HG03064 (cell line): ENCODE data around the gene PHC1.
A peak's percentile ranks its signal among the peaks of the same experiment; 100 is the strongest.
"Not testable (repeated sequence)": the region's sequence is repeated elsewhere in the genome, so short reads cannot be mapped to it uniquely, and the experiment has no call there.

Experiments used
- ATAC-seq: cut with Tn5 transposase; IDR thresholded peaks from one replicate; pipeline ENCODE4 v1.9.1; 2021; ENCODE audit warnings: low read depth; ENCODE audit not compliant: unreplicated experiment

Gene PHC1

DNA sequence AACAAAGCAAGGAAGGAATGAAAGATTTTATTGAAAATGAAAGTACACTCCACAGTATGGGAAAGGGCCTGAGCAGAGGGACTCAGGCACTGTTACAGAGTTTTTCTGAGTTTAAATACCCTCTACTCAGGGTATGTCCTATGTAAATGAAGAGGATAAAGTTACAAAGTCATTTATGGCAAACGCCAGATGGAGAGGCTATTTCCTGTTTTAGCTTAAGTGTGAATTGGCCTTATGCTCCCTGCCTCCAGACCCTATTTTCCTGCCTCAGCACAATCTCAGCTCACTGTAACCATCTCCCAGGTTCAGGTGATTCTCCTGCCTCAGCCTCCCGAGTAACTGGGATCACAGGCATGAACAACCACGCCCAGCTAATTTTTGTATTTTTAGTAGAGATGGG is 6.8 kb upstream of the PHC1 start:
- ATAC-seq: no peak

DNA sequence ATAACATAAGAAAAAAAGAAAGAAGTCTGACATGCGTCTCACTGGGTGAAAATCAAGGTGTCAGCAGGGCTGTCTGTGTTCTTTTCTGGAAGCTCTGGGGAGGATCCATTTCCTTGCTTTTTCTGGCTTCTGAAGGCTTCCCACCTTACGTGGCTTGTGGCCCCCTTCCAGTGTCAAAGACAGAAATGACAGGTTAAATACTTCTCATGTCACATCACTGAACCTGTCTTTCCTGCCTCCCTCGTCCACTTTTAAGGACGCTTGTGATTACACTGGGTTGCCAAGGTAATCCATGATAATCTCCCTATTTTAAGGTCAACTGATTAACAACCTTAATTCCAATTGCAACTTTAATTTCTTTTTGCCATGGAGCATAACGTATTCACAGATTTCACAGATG is 4.6 kb upstream of the PHC1 start:
- ATAC-seq: no peak

DNA sequence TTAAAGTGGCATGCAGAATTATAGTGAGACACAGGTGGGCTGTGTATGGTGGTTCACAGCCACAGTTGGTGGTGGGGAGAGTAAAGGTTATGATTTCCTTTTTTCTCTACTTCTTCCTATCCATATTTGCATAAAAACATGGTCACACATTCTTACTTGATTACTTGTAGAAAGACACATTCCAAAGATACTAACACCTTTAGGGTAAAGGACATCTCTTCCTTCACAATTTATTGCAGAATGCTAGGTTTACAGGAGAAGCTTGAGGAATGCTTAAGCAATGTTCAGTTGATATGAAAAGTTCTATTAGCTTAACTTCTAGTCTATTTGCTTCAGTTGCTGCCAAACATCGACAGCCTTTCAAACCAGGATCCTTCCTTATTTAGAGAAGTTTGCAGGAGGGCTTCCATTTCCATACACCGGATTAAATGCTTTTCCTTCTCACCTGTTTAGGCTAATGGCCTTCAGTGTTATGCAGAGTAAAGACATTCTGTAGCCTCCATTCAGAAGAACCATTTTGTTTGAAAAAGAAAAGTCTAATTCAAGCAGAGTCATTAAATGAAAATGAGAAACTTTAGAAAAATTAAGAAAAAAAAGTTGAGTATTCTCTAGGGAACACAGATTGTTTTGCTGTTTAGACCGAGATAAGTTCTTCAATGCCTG is 2.6 kb upstream of the PHC1 start:
- no peak for ATAC-seq

- no peak for ATAC-seq
These were observed 1.4 kb upstream of the PHC1 start for GRCh38 chr12:8912914-8913313.

- no peak for ATAC-seq
These were observed 642 bp upstream of the PHC1 start for GRCh38 chr12:8913702-8914032.

- peak; percentile 59 for ATAC-seq
These were observed 612 bp downstream of the PHC1 start for GRCh38 chr12:8914716-8915526.

DNA sequence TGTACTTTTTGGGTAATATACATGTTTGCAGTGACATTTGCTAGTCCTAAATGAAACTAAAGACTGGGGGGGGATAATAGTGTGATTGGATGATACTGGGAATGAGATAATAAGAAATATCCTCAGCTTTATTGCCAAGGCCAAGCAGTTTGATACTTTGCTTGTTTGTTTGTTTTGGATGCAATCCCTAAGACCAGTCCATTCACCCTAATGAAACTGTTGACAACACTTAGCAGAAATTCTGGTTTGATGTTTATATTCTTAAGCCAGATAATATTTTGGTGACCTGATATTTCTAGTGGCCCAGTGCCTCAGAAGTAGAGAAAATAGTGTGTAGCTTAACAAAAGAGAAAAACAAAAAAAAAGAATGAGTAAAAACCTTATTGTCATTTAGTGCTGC is 1.8 kb downstream of the PHC1 start:
- no peak for ATAC-seq

GRCh38 chr12:8917031-8917430 is 2.7 kb downstream of the PHC1 start:
- no peak for ATAC-seq

GRCh38 chr12:8917751-8918150 is 3.4 kb downstream of the PHC1 start:
- ATAC-seq: no peak

- ATAC-seq: not testable (repeated sequence)
These were observed 5.3 kb downstream of the PHC1 start for GRCh38 chr12:8919643-8920042.

DNA sequence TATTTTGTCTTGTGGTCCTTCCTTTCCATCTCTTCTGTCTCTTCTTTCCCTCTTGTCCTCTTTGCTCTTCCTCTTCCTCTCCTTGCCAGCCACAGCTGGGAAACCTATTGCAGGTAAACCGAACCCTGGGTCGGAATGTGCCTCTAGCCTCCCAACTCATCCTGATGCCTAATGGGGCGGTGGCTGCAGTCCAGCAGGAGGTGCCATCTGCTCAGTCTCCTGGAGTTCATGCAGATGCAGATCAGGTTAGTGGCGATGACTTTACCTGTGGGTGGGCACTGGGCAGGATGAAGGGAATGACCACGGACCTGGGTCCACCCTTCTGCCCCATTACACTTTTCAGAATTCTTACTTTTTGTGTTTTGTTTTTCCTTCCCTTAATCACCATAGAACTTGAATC is 8.2 kb downstream of the PHC1 start:
- no peak for ATAC-seq

- ATAC-seq: not testable (repeated sequence)
These were observed 16.5 kb downstream of the PHC1 start for GRCh38 chr12:8930655-8931323.

GRCh38 chr12:8932464-8932863 is 18.2 kb downstream of the PHC1 start:
- not testable (repeated sequence) for ATAC-seq

DNA sequence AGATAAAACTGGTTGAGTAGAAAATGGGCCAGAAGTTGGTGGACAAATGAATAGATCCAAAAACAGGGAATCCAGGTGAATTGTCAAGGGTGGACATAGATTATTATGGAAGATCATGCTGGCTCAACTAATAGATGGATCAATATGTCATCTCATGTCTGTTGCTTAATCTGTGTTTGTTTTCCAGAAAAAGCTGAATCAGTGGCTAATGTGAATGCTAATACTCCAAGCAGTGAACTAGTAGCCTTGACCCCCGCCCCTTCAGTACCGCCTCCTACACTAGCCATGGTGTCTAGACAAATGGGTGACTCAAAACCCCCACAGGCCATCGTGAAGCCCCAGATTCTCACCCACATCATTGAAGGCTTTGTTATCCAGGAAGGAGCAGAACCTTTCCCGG is 19.8 kb downstream of the PHC1 start:
- not testable (repeated sequence) for ATAC-seq

GRCh38 chr12:8936735-8937134 is 22.4 kb downstream of the PHC1 start:
- no peak for ATAC-seq

GRCh38 chr12:8937842-8938442 is 23.6 kb downstream of the PHC1 start:
- ATAC-seq: not testable (repeated sequence)

- no peak for ATAC-seq
These were observed 27.6 kb downstream of the PHC1 start for GRCh38 chr12:8941691-8942478.

DNA sequence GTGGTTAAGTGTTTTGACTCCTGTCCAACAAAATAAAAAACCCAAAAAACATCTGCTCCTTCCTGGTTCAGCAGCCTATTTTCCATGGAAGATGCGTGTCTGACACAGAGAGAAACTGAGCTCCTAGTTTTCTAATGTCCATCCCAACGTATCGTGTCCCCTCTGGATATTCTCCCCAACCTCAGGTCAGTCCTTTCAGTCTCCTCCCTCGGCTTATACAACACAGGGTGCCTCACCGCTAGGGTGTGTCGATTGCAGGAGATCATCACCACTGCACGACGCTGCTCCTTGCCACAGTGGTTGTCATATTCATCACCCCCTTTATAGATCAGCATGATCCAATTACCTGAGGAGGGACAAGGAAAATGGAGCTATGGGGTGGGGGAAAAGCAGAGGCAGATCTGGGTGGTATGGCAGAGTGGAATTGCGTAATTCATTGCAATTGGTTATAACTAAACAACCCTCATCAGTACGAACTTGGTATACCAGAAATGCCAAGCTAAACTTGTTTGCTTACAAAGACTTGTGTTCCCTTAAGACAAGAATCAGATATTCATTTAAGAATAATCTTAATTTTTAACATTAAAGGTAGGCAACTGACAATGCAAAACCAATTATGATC is 29.4 kb downstream of the PHC1 start:
- no peak for ATAC-seq

DNA sequence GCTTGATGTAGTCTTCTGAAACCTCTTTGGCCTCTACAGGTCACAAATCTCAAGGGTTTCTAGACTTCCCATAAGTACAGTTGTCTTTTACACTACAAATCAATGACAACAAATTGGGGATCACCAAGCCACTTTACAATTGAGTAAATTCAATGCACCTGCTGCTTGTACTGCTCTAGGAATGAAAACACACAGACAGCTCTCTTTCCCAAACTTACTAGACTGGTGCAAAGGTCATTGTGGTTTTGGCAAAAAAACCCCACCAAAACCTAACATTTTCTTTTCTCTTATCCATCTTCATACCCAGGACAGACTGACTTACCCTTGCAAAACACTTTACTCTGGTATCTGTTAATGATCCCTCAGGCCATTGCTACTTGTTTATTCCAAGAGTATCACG is 32.4 kb downstream of the PHC1 start:
- ATAC-seq: no peak

DNA sequence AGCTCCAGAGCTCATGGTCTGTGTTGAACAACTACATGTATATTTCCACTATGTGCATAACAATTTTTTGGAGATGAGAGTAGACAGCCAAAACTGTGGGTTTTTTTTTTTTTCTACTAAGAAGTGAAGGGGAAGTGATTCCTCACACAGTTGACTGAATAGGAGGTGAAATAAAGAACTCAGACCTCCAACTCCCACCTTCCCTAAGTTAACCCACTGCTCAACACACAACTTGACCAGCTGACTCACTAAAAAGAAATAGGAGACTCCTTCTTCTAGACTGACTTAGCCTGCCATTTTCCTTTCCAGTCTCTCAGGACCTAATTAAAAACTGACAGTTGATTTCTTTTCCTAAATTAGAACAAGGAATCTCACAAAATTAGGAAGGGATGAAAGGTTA is 33.4 kb downstream of the PHC1 start:
- ATAC-seq: no peak
